HepG2 (cell line): ENCODE data around the gene PXMP4. TPM values are rescaled to one million over a fixed set of nuclear protein-coding genes. Genes with fewer than 3 reads are reported as not detected.

Experiments used
- AGO1 ChIP-seq: fragments of 200-400 bp; formaldehyde crosslinking; IDR thresholded peaks from 2 replicates; pipeline ENCODE4 v1.6.1; 2017; ENCODE audit warnings: mild to moderate bottlenecking, low read depth, low read length, moderate library complexity; ENCODE audit not compliant: poor library complexity, severe bottlenecking
- ARNT2 ChIP-seq: sonication (generic); formaldehyde crosslinking; IDR thresholded peaks from 2 replicates; pipeline ENCODE4 v1.8.0; 2022; ENCODE audit warnings: mild to moderate bottlenecking, low read depth, missing genetic modification reagents, moderate library complexity
- CENPT ChIP-seq: sonication (generic); formaldehyde crosslinking; IDR thresholded peaks from 2 replicates; pipeline ENCODE4 v1.8.0; 2022; ENCODE audit warnings: low read depth, mild to moderate bottlenecking, moderate library complexity, missing genetic modification reagents
- KLF15 ChIP-seq: sonication (generic); formaldehyde crosslinking; IDR thresholded peaks from 2 replicates; pipeline ENCODE4 v1.8.1; 2023; ENCODE audit warnings: borderline replicate concordance, mild to moderate bottlenecking, inconsistent platforms, missing genetic modification reagents, mixed read lengths
- NFE2 ChIP-seq: sonication (generic); formaldehyde crosslinking; IDR thresholded peaks from 2 replicates; pipeline ENCODE4 v1.4.0; 2020; ENCODE audit warnings: missing genetic modification reagents
- PHF21A ChIP-seq: sonication (generic); formaldehyde crosslinking; IDR thresholded peaks from 2 replicates; pipeline ENCODE4 v1.5.0; 2020; ENCODE audit warnings: mild to moderate bottlenecking, missing genetic modification reagents
- RXRA ChIP-seq: sonication (generic); formaldehyde crosslinking; IDR thresholded peaks from 2 replicates; pipeline ENCODE4 v1.5.1; 2020; ENCODE audit warnings: missing genetic modification reagents
- SOX13 ChIP-seq, 3 experiments: fragments of 450-650 bp in 1 of 3; sonication (generic) in 1 of 3; formaldehyde crosslinking in 1 of 3; IDR thresholded peaks in 2 of 3; conservative IDR thresholded peaks in 1 of 3; 2 replicates each; pipeline versions ENCODE4 v1.5.0 to v1.6.1; 2016 to 2020; ENCODE audit warnings: antibody characterized with exemption in 1 of 3, mild to moderate bottlenecking in 1 of 3, missing compliant biosample characterization in 1 of 3, missing genetic modification reagents in 1 of 3, moderate library complexity in 1 of 3
- SPEN ChIP-seq: sonication (generic); formaldehyde crosslinking; IDR thresholded peaks from 2 replicates; pipeline ENCODE4 v1.5.1; 2020; ENCODE audit warnings: low read depth, mild to moderate bottlenecking, missing genetic modification reagents
- TCF12 ChIP-seq, 2 experiments: fragments of 450-650 bp in 1 of 2; sonication (generic) in 1 of 2; formaldehyde crosslinking in 1 of 2; IDR thresholded peaks; 2 replicates each; pipeline versions ENCODE4 v1.6.1 to v1.8.0; 2017 to 2022; ENCODE audit warnings: antibody characterized with exemption in 1 of 2, mild to moderate bottlenecking in 1 of 2, missing genetic modification reagents in 1 of 2, moderate library complexity in 1 of 2
- ZC3H4 ChIP-seq: sonication (generic); formaldehyde crosslinking; IDR thresholded peaks from 2 replicates; pipeline ENCODE4 v1.4.0; 2020; ENCODE audit warnings: missing genetic modification reagents, borderline replicate concordance
- ZEB1 ChIP-seq: IDR thresholded peaks from 2 replicates; pipeline ENCODE4 v1.6.1; 2012; ENCODE audit warnings: mild to moderate bottlenecking, low read depth, inconsistent platforms; ENCODE audit not compliant: insufficient replicate concordance
- ZFY ChIP-seq: sonication (generic); formaldehyde crosslinking; IDR thresholded peaks from 2 replicates; pipeline ENCODE4 v1.4.0; 2020; ENCODE audit warnings: missing genetic modification reagents
- ZNF441 ChIP-seq: sonication (generic); formaldehyde crosslinking; IDR thresholded peaks from 2 replicates; pipeline ENCODE4 v1.7.0; 2021; ENCODE audit warnings: missing genetic modification reagents, borderline replicate concordance
- ZNF496 ChIP-seq: sonication (generic); formaldehyde crosslinking; IDR thresholded peaks from 2 replicates; pipeline ENCODE4 v1.8.1; 2023; ENCODE audit warnings: mild to moderate bottlenecking, moderate library complexity, missing genetic modification reagents; ENCODE audit not compliant: insufficient replicate concordance
- ZNF674 ChIP-seq: sonication (generic); formaldehyde crosslinking; IDR thresholded peaks from 2 replicates; pipeline ENCODE4 v1.5.0; 2020; ENCODE audit warnings: low read depth, mild to moderate bottlenecking, missing genetic modification reagents
- ZNF724P ChIP-seq: sonication (generic); formaldehyde crosslinking; IDR thresholded peaks from 2 replicates; pipeline ENCODE4 v1.8.0; 2022; ENCODE audit warnings: missing genetic modification reagents, borderline replicate concordance
- ZNF782 ChIP-seq: sonication (generic); formaldehyde crosslinking; IDR thresholded peaks from 2 replicates; pipeline ENCODE4 v1.4.0; 2020; ENCODE audit warnings: missing genetic modification reagents, mild to moderate bottlenecking, borderline replicate concordance
- ZSCAN20 ChIP-seq: sonication (generic); formaldehyde crosslinking; IDR thresholded peaks from 2 replicates; pipeline ENCODE4 v1.4.0; 2020; ENCODE audit warnings: missing genetic modification reagents, mild to moderate bottlenecking, borderline replicate concordance
- polyA plus RNA-seq, 8 experiments: library from polyadenylated mRNA; depleted of rRNA in 3 of 8; stranded (reverse) in 7 of 8; unstranded in 1 of 8; fragments of >200 nt; fragmentation: Illumina TruSeq in 4 of 8; extraction: Trizol in 4 of 8; gene quantifications; 2 replicates each; pipeline versions ENCODE4 v1.2.1 to v1.2.3, GENCODE V29; 2011 to 2016; ENCODE audit warnings: low read depth in 4 of 8, missing spikeins in 1 of 8, mixed read lengths in 1 of 8; ENCODE audit not compliant: insufficient read depth in 1 of 8
- total RNA-seq, 5 experiments: library from RNA; depleted of rRNA; stranded (reverse); fragments of >200 nt; fragmentation: Illumina TruSeq; extraction: Trizol; gene quantifications; 2 replicates each; pipeline ENCODE4 v1.2.3, GENCODE V29; 2016; ENCODE audit warnings: low read depth in 1 of 5
- TF ChIP-seq, protein P1 (sequence below): sonication (generic); formaldehyde crosslinking; IDR thresholded peaks from 2 replicates; pipeline ENCODE4 v1.8.0; 2022; ENCODE audit warnings: missing genetic modification reagents, low read depth, mild to moderate bottlenecking, borderline replicate concordance
- TF ChIP-seq, protein P2 (sequence below): fragments of 450-650 bp; IDR thresholded peaks from 2 replicates; pipeline ENCODE4 v1.6.1; 2017
- TF ChIP-seq, protein P3 (sequence below): sonication (generic); formaldehyde crosslinking; IDR thresholded peaks from 2 replicates; pipeline ENCODE4 v1.8.1; 2023; ENCODE audit warnings: mild to moderate bottlenecking, missing genetic modification reagents, borderline replicate concordance
- TF ChIP-seq, protein P4 (sequence below): IDR thresholded peaks from 2 replicates; pipeline ENCODE4 v1.6.1; 2016; ENCODE audit warnings: mild to moderate bottlenecking
- TF ChIP-seq, protein P5 (sequence below): sonication (generic); formaldehyde crosslinking; IDR thresholded peaks from 2 replicates; pipeline ENCODE4 v1.4.0; 2020; ENCODE audit warnings: missing genetic modification reagents

Gene PXMP4
- total and polyA plus RNA-seq, 2 of the 13 experiments (the other 11 are each of a cell fraction or from before 2014, with no cell fraction given): not detected

DNA sequence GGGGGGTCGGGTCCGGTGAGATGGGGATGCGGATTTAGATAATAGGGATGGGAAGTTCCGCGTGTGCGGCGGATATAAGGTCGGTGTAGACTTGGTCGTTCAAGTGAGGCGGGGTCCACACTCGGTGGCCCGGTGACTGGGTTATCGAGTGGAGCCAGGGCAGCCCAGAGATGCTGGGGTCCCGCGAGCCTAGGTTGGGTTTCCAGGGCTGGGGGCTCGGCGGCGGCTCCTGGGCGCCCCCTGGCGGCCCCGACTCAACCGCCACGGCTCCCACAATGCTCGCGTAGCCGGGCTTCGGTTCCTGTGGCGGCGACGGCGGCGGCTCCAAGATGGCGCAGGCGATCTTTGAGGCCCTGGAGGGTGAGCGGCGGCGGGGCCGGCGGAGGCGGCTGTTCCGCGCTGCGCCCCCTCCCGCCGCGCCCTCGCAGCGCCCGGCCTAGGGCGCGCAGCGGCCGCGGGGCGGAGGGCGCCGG lies 11.6 kb upstream of the PXMP4 start, which contains the start of gene ZNF341 (continued):
- TF ChIP-seq KLF15 (CRISPR knock-in tag) (peak; percentile 52; the same call in 1 of the 2 replicates), CENPT (CRISPR knock-in tag) (peak; percentile 84), SOX13 (IDR thresholded peaks at IDR 0.05) (no peak), SOX13 (CRISPR knock-in tag; conservative IDR thresholded peaks at IDR 0.05 in 1 of 2, IDR thresholded peaks at IDR 0.05 in 1 of 2) (peak in 1 of 2 experiments; percentile 4; a peak in 1 of 4 replicates), ZFY (no peak), SPEN (CRISPR knock-in tag) (no peak), ZNF674 (CRISPR knock-in tag) (no peak), TCF12 (IDR thresholded peaks at IDR 0.05) (no peak), TCF12 (CRISPR knock-in tag; IDR thresholded peaks at IDR 0.05) (no peak), ZC3H4 (CRISPR knock-in tag) (no peak), ZNF782 (CRISPR knock-in tag) (no peak; the same call in 1 of the 2 replicates), ARNT2 (no peak), AGO1 (no peak), RXRA (CRISPR knock-in tag) (peak; percentile 79), ZEB1 (no peak), NFE2 (no peak), ZNF724P (no peak), ZNF496 (CRISPR knock-in tag) (no peak), PHF21A (CRISPR knock-in tag) (no peak), ZSCAN20 (no peak; the same call in 1 of the 2 replicates), ZNF441 (CRISPR knock-in tag) (no peak; the same call in none of the 2 replicates)
- TF ChIP-seq, protein P1, sequence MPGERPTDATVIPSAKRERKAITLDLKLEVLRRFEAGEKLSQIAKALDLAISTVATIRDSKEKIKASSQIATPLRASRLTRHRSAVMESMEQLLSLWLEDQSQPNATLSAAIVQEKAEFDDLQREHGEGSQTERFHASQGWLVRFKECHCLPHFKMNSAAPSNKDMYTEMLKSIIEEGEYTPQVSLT: peak; percentile 47; the same call in 1 of the 2 replicates
- TF ChIP-seq, protein P2, sequence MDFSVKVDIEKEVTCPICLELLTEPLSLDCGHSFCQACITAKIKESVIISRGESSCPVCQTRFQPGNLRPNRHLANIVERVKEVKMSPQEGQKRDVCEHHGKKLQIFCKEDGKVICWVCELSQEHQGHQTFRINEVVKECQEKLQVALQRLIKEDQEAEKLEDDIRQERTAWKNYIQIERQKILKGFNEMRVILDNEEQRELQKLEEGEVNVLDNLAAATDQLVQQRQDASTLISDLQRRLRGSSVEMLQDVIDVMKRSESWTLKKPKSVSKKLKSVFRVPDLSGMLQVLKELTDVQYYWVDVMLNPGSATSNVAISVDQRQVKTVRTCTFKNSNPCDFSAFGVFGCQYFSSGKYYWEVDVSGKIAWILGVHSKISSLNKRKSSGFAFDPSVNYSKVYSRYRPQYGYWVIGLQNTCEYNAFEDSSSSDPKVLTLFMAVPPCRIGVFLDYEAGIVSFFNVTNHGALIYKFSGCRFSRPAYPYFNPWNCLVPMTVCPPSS: no peak
- TF ChIP-seq, protein P3, sequence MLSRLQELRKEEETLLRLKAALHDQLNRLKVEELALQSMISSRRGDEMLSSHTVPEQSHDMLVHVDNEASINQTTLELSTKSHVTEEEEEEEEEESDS (CRISPR knock-in tag): no peak
- TF ChIP-seq, protein P4, sequence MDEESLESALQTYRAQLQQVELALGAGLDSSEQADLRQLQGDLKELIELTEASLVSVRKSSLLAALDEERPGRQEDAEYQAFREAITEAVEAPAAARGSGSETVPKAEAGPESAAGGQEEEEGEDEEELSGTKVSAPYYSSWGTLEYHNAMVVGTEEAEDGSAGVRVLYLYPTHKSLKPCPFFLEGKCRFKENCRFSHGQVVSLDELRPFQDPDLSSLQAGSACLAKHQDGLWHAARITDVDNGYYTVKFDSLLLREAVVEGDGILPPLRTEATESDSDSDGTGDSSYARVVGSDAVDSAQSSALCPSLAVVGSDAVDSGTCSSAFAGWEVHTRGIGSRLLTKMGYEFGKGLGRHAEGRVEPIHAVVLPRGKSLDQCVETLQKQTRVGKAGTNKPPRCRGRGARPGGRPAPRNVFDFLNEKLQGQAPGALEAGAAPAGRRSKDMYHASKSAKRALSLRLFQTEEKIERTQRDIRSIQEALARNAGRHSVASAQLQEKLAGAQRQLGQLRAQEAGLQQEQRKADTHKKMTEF (CRISPR knock-in tag): 0 out of 2 replicates have a peak, but pooled peaks have one; percentile 47
- TF ChIP-seq, protein P5, sequence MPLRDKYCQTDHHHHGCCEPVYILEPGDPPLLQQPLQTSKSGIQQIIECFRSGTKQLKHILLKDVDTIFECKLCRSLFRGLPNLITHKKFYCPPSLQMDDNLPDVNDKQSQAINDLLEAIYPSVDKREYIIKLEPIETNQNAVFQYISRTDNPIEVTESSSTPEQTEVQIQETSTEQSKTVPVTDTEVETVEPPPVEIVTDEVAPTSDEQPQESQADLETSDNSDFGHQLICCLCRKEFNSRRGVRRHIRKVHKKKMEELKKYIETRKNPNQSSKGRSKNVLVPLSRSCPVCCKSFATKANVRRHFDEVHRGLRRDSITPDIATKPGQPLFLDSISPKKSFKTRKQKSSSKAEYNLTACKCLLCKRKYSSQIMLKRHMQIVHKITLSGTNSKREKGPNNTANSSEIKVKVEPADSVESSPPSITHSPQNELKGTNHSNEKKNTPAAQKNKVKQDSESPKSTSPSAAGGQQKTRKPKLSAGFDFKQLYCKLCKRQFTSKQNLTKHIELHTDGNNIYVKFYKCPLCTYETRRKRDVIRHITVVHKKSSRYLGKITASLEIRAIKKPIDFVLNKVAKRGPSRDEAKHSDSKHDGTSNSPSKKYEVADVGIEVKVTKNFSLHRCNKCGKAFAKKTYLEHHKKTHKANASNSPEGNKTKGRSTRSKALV (CRISPR knock-in tag): no peak
